Renal cortical epithelial cell (primary cell): ENCODE data around the gene RBCK1. TPM values are rescaled to one million over a fixed set of nuclear protein-coding genes. Genes with fewer than 3 reads are reported as not detected.
A peak's percentile ranks its signal among the peaks of the same experiment; 100 is the strongest.

ENCODE experiments used
- DNase-seq: peaks from one replicate; pipeline ENCODE4 v3.0.0-alpha.2; 2011; ENCODE audit warnings: low read depth
- total RNA-seq: library from RNA; depleted of rRNA; stranded (reverse); fragments of >200 nt; gene quantifications from 2 replicates; pipeline ENCODE4 v1.2.3, GENCODE V29; 2014

The RBCK1 gene
- total RNA-seq, 1 donor from 2014 or later, result 114 TPM

- no peak for DNase-seq
Measured at GRCh38 chr20:397432-398237, 10.5 kb upstream of the RBCK1 start.

GRCh38 chr20:399182-399707, 8.9 kb upstream of the RBCK1 start:
- DNase-seq, result no peak

- no peak for DNase-seq
Measured at GRCh38 chr20:400128-400453, 8.0 kb upstream of the RBCK1 start.

GRCh38 chr20:400454-401275, 7.4 kb upstream of the RBCK1 start:
- peak; percentile 13 for DNase-seq

- peak; percentile 100 for DNase-seq
Measured at GRCh38 chr20:401682-402495, 6.2 kb upstream of the RBCK1 start.

- no peak for DNase-seq
Measured at GRCh38 chr20:402496-402885, 5.6 kb upstream of the RBCK1 start.

- DNase-seq, result no peak
Measured at GRCh38 chr20:402898-403581, 5.1 kb upstream of the RBCK1 start.

- no peak for DNase-seq
Measured at GRCh38 chr20:403582-403957, 4.5 kb upstream of the RBCK1 start.

GRCh38 chr20:404088-404487, 4.0 kb upstream of the RBCK1 start:
- DNase-seq, result no peak

GRCh38 chr20:406200-407132, 1.6 kb upstream of the RBCK1 start:
- DNase-seq, result no peak

- DNase-seq, result peak; percentile 65
Measured at GRCh38 chr20:407133-407952, 756 bp upstream of the RBCK1 start.

- DNase-seq, result no peak
Measured at GRCh38 chr20:408843-409696, 971 bp downstream of the RBCK1 start.

- DNase-seq, result no peak
Measured at GRCh38 chr20:409697-410559, 1.8 kb downstream of the RBCK1 start.

GRCh38 chr20:412081-412480, 4.0 kb downstream of the RBCK1 start:
- no peak for DNase-seq

- no peak for DNase-seq
Measured at GRCh38 chr20:414161-414560, 6.1 kb downstream of the RBCK1 start.

- DNase-seq, result peak; percentile 56
Measured at GRCh38 chr20:415820-416322, 7.8 kb downstream of the RBCK1 start.
